ENCODE results near the gene FLNB.

The FLNB gene

GRCh38 chr3:58009749-58010535 lies 1.7 kb downstream of the FLNB start:
- DNase-seq, result no peak

- DNase-seq, result no peak
Measured at GRCh38 chr3:58010562-58010961, 2.3 kb downstream of the FLNB start.

- no peak for DNase-seq
Measured at GRCh38 chr3:58011580-58011979, 3.4 kb downstream of the FLNB start.

GRCh38 chr3:58012302-58012701 lies 4.1 kb downstream of the FLNB start:
- DNase-seq, result no peak

- DNase-seq, result no peak
Measured at GRCh38 chr3:58013099-58013498, 4.9 kb downstream of the FLNB start.

- no peak for DNase-seq
Measured at GRCh38 chr3:58013973-58014649, 5.9 kb downstream of the FLNB start.

DNA sequence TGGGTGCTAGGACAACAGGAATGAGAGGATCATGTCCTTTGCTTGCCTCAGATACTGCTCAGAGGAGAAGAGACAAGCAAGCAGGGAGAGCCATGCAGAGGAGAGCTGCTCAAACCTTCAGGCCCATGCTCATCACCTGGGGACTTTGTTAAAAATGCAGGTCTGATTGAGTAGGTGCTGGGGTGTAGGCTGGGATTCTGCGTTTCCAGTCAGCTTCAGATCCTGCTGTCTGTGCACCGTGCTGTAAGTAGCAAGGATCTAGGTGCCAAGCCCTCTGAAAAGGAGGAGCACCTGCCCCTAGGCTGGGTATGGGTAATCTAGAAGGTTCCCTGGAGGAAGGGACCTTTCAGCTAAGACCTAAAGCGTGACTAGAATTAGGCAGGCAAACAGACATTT lies 7.3 kb downstream of the FLNB start:
- DNase-seq, result no peak

DNA sequence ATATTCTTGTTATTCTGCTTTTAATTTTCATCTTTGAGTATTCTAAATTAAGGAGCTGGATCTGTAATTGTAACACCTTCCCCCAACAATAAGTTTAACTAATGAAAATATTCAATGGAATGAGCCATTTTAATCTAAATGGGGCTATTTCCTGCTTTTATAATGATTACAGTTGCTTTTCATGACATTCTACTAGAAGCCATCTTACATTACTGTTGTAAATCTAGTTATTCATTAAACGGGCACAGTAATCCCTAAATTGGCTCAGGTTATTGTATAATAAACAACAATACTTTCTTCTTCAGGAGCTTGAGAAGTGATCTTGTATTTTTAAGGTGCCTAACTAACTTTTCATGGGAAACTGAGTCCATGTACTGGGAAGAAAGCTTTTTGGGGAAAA lies 8.5 kb downstream of the FLNB start:
- DNase-seq, result no peak

DNA sequence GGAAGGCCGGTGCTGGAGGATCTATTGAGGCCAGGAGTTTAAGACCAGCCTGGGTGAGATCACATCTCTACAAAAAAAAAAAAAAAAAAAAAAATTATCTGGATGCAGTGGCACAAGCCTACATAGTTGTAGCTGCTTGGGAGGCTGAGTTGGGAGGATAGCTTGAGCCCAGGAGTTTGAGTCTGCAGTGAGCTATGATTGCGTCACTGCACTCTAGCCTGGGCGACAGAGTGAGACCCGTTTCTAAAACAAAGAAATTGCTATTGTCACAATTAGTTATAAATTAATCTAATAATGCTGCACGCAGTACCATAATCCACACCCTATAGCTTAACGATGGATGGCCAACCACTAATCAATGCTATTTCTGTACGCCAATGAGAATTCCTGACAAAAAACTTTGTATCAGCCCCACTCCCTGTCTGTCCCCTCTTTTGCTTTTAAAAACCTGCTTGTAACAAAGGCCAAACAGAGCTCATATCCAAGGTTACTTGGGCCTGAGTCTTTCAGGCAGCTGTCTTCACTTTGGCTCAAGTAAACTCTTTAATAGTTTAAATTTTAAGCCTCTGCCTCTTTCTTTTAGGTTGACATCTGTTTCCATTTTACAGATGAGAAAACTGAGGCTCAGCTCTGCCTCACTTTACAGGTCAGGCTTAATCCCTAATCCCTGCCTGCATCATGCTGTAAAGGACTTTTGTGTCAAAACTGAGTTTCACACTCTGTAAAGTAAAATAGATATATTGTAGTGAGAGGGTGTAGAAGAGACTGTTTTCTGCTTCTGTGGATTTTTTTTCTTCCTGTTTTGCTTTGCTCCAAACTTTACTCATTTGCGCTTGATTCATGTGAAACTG lies 10.9 kb downstream of the FLNB start:
- no peak for DNase-seq

- DNase-seq, result no peak
Measured at GRCh38 chr3:58020783-58021071, 12.5 kb downstream of the FLNB start.

DNA sequence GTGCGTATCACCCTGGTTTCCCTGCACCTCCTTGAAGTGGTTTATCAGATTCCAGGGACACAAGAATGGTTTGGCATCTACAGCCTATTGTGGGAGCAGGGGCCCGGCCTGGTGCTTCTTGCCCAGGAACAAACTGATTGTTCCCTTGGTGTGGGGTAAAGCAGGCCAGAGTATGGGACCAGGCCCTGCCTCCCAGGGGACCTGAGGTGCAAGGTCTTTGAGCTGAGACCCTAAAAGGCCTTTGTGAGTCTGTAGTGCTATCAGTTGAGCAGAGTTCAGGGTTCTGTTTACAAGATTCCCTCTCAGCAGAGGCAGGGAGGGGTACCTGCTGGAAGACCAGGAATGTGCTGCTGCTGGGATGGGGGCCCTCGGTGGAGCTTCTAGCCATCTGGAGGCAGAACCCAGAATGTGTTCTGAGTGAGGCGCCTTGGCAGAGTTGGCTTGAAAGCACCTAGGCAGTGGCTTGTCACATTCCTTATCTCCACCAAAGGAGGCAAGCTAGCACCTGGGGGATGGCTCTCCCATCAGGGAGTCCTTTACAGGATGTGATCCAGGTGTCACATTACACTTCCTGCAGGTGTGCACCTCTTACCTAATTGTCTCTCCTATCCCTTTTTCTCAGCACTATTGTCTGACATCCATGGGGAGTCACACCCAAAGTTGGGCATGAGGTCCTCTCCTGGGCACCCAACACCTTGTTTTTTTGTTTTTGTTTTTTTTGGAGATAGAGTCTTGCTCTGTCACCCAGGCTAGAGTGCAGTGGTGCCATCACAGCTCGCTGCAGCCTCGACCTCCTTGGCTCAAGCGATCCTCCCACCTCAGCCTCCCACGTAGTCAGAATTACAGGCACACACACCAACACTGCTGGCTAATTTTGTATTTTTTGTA lies 13.1 kb downstream of the FLNB start:
- DNase-seq, result no peak

DNA sequence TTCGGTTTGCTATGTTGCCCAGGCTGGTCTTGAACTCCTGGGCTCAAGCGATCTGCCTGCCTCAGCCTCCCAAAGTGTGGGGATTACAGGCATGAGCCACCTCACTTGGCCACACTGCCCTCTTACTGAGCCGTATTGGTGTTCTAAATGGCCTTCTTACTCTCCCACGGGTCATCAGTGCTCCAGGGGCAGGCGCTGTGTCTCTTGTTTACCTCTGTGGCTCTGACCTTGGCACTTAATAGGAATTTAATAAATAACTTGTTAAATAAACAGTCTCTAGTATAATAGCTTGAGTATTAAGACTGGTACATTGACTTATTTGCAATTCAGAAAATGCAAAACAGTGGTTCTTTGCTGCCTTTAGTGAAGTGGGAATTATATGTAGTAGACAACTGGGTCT lies 13.7 kb downstream of the FLNB start:
- DNase-seq, result no peak

- no peak for DNase-seq
Measured at GRCh38 chr3:58022490-58022889, 14.3 kb downstream of the FLNB start.

- DNase-seq, result no peak
Measured at GRCh38 chr3:58023531-58023930, 15.3 kb downstream of the FLNB start.

- no peak for DNase-seq
Measured at GRCh38 chr3:58025406-58025805, 17.2 kb downstream of the FLNB start.

GRCh38 chr3:58025837-58026569 lies 17.8 kb downstream of the FLNB start:
- DNase-seq, result no peak

GRCh38 chr3:58026598-58026997 lies 18.4 kb downstream of the FLNB start:
- no peak for DNase-seq

DNA sequence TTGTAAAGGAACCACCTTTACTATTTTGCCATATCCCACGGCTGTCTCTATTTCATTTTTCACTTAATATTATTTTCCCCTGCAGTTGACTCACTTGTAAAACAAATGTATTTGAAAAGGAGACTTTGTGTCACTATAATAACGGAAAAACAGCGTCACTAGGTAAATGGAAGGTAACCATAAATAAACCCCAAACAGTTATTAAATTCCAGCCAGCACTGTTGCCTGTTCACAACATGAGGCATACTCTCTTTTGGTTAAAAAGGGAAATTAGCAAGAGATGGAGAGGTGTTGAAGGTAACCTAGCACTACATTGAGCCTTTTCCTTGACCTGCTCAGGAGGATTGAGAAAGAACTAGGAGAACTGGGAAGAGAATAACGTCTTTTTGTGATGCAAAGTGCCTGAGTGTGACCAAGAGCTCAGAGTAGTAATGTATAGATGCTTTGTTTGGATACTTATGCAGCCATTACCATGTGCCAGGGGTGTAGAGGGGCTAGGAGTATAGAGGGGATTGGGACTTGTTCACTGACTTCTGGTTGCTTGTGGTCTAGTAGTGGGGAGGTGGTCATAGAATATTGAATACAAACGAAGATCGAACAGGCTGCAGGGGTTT lies 19.6 kb downstream of the FLNB start:
- DNase-seq, result no peak

DNA sequence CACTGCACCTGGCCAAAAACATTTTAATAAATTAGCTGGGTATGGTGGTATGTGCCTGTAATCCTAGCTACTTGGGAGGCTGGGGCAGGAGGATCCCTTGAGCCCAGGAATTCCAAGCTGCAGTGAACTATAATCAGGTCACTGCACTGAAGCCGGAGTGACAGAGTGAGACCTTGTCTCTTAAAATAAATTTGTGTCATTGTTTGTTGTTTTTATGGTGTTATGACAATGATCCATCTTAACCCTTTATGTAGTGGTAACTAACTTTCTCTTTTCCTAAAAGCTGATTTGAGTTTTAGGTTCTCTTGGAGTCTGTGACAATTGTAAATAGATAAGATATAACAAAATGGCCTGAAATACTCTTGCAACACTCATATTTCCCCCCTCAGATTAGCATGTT lies 20.7 kb downstream of the FLNB start:
- DNase-seq, result no peak

GRCh38 chr3:58029842-58030584 lies 21.8 kb downstream of the FLNB start:
- DNase-seq, result no peak

DNA sequence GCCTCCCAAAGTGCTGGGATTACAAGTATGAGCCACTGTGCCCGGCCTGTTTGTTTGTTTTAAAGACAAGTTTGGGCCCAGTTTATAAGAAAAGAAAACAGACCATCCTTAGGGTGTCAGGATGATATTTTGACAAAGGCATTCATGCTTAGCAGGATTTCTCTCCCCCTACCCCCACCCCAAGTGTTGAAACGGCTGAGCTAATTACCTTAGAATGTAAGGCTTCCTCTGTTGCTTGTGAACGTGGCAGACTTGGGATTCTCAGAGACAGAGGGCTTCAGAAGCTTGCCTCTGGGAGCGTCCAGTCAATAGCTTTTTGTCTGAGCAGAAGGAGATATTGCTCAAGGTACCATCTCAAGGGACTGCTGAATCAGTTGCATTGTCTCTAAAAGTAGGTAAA lies 24.0 kb downstream of the FLNB start:
- DNase-seq, result no peak
